Mesothelial cell of epicardium (in vitro differentiated cells): Measurements from ENCODE around the gene PLCXD3. TPM values are rescaled to one million over a fixed set of nuclear protein-coding genes. Genes with fewer than 3 reads are reported as not detected.
A peak's percentile ranks its signal among the peaks of the same experiment; 100 is the strongest.

Experiments
- DNase-seq, 2 experiments: peaks; one replicate each; pipeline ENCODE4 v3.0.0; 2021; ENCODE audit warnings: low spot score in 2 of 2; ENCODE audit not compliant: unreplicated experiment in 2 of 2
- H3K27ac Mint-ChIP-seq: 2 replicates; pipeline ENCODE4 v1.8.0; 2021; ENCODE audit warnings: mixed read lengths
- H3K27me3 Mint-ChIP-seq: 2 replicates; pipeline ENCODE4 v1.8.0; 2021; ENCODE audit warnings: low read depth, mixed read lengths
- H3K36me3 Mint-ChIP-seq: 2 replicates; pipeline ENCODE4 v1.8.0; 2021; ENCODE audit warnings: mixed read lengths
- H3K4me1 Mint-ChIP-seq: 2 replicates; pipeline ENCODE4 v1.8.0; 2021; ENCODE audit warnings: mixed read lengths
- H3K4me3 Mint-ChIP-seq: 2 replicates; pipeline ENCODE4 v1.8.0; 2021; ENCODE audit warnings: mild to moderate bottlenecking, moderate library complexity, mixed read lengths
- H3K9me3 Mint-ChIP-seq: 2 replicates; pipeline ENCODE4 v1.8.0; 2021; ENCODE audit warnings: mixed read lengths
- CTCF ChIP-seq: fragments of 200-600 bp; sonication (generic); IDR thresholded peaks from one replicate; pipeline ENCODE4 v1.5.0; 2021; ENCODE audit warnings: antibody characterized with exemption; ENCODE audit not compliant: unreplicated experiment
- total RNA-seq: library from RNA; stranded (reverse); gene quantifications from 3 replicates; pipeline ENCODE4 v1.2.1, GENCODE V29; 2021

PLCXD3 gene
- total RNA-seq, 1 donor from 2014 or later = not detected

GRCh38 chr5:41418220-41419031 lies 92.0 kb downstream of the PLCXD3 start:
- Mint-ChIP-seq H3K36me3 (no peaks in the 10 kb centered on the region), H3K27me3 (no peaks in the 10 kb centered on the region), H3K4me3 (no peak overlapping the region), H3K9me3 (no peaks in the 10 kb centered on the region), H3K4me1 (peaks cover 9% of the 10 kb centered on the region), H3K27ac (peak overlapping the region; percentile 13)
- TF ChIP-seq CTCF = no peak
- no peak for DNase-seq

- H3K4me3 Mint-ChIP-seq = no peak overlapping the region
- H3K36me3 Mint-ChIP-seq = no peaks in the 10 kb centered on the region
- DNase-seq = no peak
- no peak overlapping the region for H3K27ac Mint-ChIP-seq
- no peaks in the 10 kb centered on the region for H3K9me3 Mint-ChIP-seq
- H3K27me3 Mint-ChIP-seq = no peaks in the 10 kb centered on the region
- H3K4me1 Mint-ChIP-seq = peaks cover 21% of the 10 kb centered on the region
- TF ChIP-seq CTCF = no peak
These were observed 94.1 kb downstream of the PLCXD3 start for GRCh38 chr5:41416336-41416735.

- Mint-ChIP-seq H3K27ac (no peak overlapping the region), H3K4me3 (no peak overlapping the region), H3K4me1 (peaks cover 21% of the 10 kb centered on the region), H3K27me3 (no peaks in the 10 kb centered on the region), H3K36me3 (no peaks in the 10 kb centered on the region), H3K9me3 (no peaks in the 10 kb centered on the region)
- no peak for TF ChIP-seq CTCF
- DNase-seq = no peak
These were observed 95.2 kb downstream of the PLCXD3 start for GRCh38 chr5:41415242-41415641.

- peaks cover 21% of the 10 kb centered on the region for H3K4me1 Mint-ChIP-seq
These were observed 95.8 kb downstream of the PLCXD3 start for GRCh38 chr5:41414598-41414997.

GRCh38 chr5:41413074-41413473 lies 97.3 kb downstream of the PLCXD3 start:
- Mint-ChIP-seq H3K4me1 (peaks cover 15% of the 10 kb centered on the region), H3K27me3 (no peaks in the 10 kb centered on the region), H3K4me3 (no peak overlapping the region), H3K36me3 (no peaks in the 10 kb centered on the region), H3K27ac (no peak overlapping the region), H3K9me3 (no peaks in the 10 kb centered on the region)
- DNase-seq = no peak
- TF ChIP-seq CTCF = no peak

More at GRCh38 chr5:41414598-41414997, 95.8 kb downstream of the PLCXD3 start:
- Mint-ChIP-seq H3K36me3 (no peaks in the 10 kb centered on the region), H3K9me3 (no peaks in the 10 kb centered on the region), H3K27me3 (no peaks in the 10 kb centered on the region), H3K27ac (no peak overlapping the region), H3K4me3 (no peak overlapping the region)
- DNase-seq = no peak
- TF ChIP-seq CTCF = no peak

- no peak for DNase-seq
- H3K4me1 Mint-ChIP-seq = peaks cover 15% of the 10 kb centered on the region
- no peaks in the 10 kb centered on the region for H3K36me3 Mint-ChIP-seq
- no peak overlapping the region for H3K27ac Mint-ChIP-seq
- no peak overlapping the region for H3K4me3 Mint-ChIP-seq
- no peak for TF ChIP-seq CTCF
- H3K9me3 Mint-ChIP-seq = no peaks in the 10 kb centered on the region
- no peaks in the 10 kb centered on the region for H3K27me3 Mint-ChIP-seq
These were observed 97.9 kb downstream of the PLCXD3 start for GRCh38 chr5:41412496-41412895.
